GM21619 (cell line): ENCODE results near the gene BAD.

Source experiments
- ATAC-seq: cut with Tn5 transposase; IDR thresholded peaks from one replicate; pipeline ENCODE4 v1.9.1; 2021; ENCODE audit not compliant: unreplicated experiment

BAD gene

GRCh38 chr11:64281957-64282770 lies 2.3 kb downstream of the BAD start:
- ATAC-seq: no peak

- no peak for ATAC-seq
Observed at GRCh38 chr11:64278576-64279190, 5.8 kb downstream of the BAD start.

- no peak for ATAC-seq
Observed at GRCh38 chr11:64276653-64277431, 7.6 kb downstream of the BAD start.

- no peak for ATAC-seq
Observed at GRCh38 chr11:64275841-64276240, 8.6 kb downstream of the BAD start.

GRCh38 chr11:64275031-64275800 lies 9.2 kb downstream of the BAD start:
- ATAC-seq: no peak

GRCh38 chr11:64269540-64270220 lies 14.8 kb downstream of the BAD start:
- peak; percentile 60 for ATAC-seq

- peak; percentile 14 for ATAC-seq
Observed at GRCh38 chr11:64268893-64269539, 15.4 kb downstream of the BAD start.

GRCh38 chr11:64268025-64268892 lies 16.2 kb downstream of the BAD start:
- no peak for ATAC-seq

- ATAC-seq: no peak
Observed at GRCh38 chr11:64267207-64267945, 17.1 kb downstream of the BAD start.

GRCh38 chr11:64266339-64266738 lies 18.1 kb downstream of the BAD start:
- ATAC-seq: no peak

GRCh38 chr11:64265176-64266160 lies 19.0 kb downstream of the BAD start:
- ATAC-seq: no peak

GRCh38 chr11:64264371-64264852 lies 20.1 kb downstream of the BAD start:
- no peak for ATAC-seq

- ATAC-seq: no peak
Observed at GRCh38 chr11:64263947-64264317, 20.5 kb downstream of the BAD start.

GRCh38 chr11:64263021-64263946 lies 21.2 kb downstream of the BAD start:
- ATAC-seq: no peak

- ATAC-seq: no peak
Observed at GRCh38 chr11:64262271-64263002, 22.0 kb downstream of the BAD start.
